ENCODE results near the gene ZNF169. TPM values are rescaled to one million over a fixed set of nuclear protein-coding genes. Genes with fewer than 3 reads are reported as not detected.
"Not testable (repeated sequence)": the region's sequence is repeated elsewhere in the genome, so short reads cannot be mapped to it uniquely, and the experiment has no call there.

ZNF169 gene
- total and polyA plus RNA-seq, 2 donors (not counting 3 experiments of a cell fraction or from before 2014, with no cell fraction given), result 5.4 to 7.7 TPM

DNA sequence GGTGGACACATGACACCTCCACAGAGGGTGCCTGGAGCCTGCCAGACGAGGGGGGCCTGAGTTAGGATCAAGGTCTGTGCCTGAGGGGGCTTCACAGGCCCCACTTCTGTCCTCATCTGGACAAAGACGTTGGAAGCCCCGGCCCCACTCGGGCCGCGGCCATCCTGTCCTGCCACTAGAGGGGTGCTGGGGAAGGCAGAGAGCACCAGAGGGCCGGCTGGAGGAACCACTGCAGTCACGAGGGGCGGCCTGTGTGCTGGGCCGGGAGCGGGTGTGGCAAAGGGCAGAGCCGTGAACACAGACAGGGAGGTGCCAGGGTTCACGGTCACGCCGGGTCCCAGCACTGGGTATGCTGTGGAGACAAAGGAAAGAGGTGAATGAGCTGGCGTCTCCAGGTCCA is 66.5 kb downstream of the ZNF169 start:
- POLR2A ChIA-PET; H2AFZ ChIP-seq (ENCODE audit: low read depth, low read length); dilution Hi-C loops (cut with MboI; ENCODE audit: extremely low pct_ligation_motif_present, low sequenced_read_pairs); H3K9me1 ChIP-seq (replicated peaks; ENCODE audit: control insufficient read depth, extremely low read depth, insufficient read depth, low read length); intact Hi-C loops (cut with micrococcal nuclease); H3K9ac ChIP-seq (replicated peaks; ENCODE audit: extremely low read depth, insufficient read depth, low read length); H3K27me3 ChIP-seq (ENCODE audit: control insufficient read depth in 2 of 2, insufficient read depth in 2 of 2, low read length in 2 of 2); BruUV-seq (replicated peaks); H4K20me1 ChIP-seq (replicated peaks; ENCODE audit: control insufficient read depth, extremely low read depth, insufficient read depth, low read length); FAIRE-seq; H3K79me2 ChIP-seq (ENCODE audit: control insufficient read depth, insufficient read depth, low read length); H3K9me3 ChIP-seq (replicated peaks; ENCODE audit: control insufficient read depth, insufficient read depth, low read length); CTCF ChIA-PET; H3K4me2 ChIP-seq (ENCODE audit: insufficient read depth, low read length); H3K4me3 ChIP-seq (replicated peaks in 1 of 3; ENCODE audit: insufficient read depth in 1 of 3, low read depth in 1 of 3, low read length in 3 of 3); H3K36me3 ChIP-seq (ENCODE audit: control insufficient read depth in 2 of 2, extremely low read depth in 1 of 2, insufficient read depth in 2 of 2, low read length in 2 of 2); H3K4me1 ChIP-seq (ENCODE audit: control insufficient read depth, extremely low read depth, insufficient read depth, low read length); H3K27ac ChIP-seq (ENCODE audit: insufficient read depth, low read depth, low read length); DNase-seq (ENCODE audit: low read depth, low spot score): not testable (repeated sequence)

- H3K27me3 ChIP-seq (ENCODE audit: control insufficient read depth in 2 of 2, insufficient read depth in 2 of 2, low read length in 2 of 2); H3K9me3 ChIP-seq (replicated peaks; ENCODE audit: control insufficient read depth, insufficient read depth, low read length); H2AFZ ChIP-seq (ENCODE audit: low read depth, low read length); H3K36me3 ChIP-seq (ENCODE audit: control insufficient read depth in 2 of 2, extremely low read depth in 1 of 2, insufficient read depth in 2 of 2, low read length in 2 of 2); H3K4me2 ChIP-seq (ENCODE audit: insufficient read depth, low read length); H3K27ac ChIP-seq (ENCODE audit: insufficient read depth, low read depth, low read length); H3K79me2 ChIP-seq (ENCODE audit: control insufficient read depth, insufficient read depth, low read length); FAIRE-seq; H3K4me3 ChIP-seq (replicated peaks in 1 of 3; ENCODE audit: insufficient read depth in 1 of 3, low read depth in 1 of 3, low read length in 3 of 3); H3K9ac ChIP-seq (replicated peaks; ENCODE audit: extremely low read depth, insufficient read depth, low read length); CTCF ChIA-PET; POLR2A ChIA-PET; intact Hi-C loops (cut with micrococcal nuclease); H3K9me1 ChIP-seq (replicated peaks; ENCODE audit: control insufficient read depth, extremely low read depth, insufficient read depth, low read length); dilution Hi-C loops (cut with MboI; ENCODE audit: extremely low pct_ligation_motif_present, low sequenced_read_pairs); DNase-seq (ENCODE audit: low read depth, low spot score); H3K4me1 ChIP-seq (ENCODE audit: control insufficient read depth, extremely low read depth, insufficient read depth, low read length); H4K20me1 ChIP-seq (replicated peaks; ENCODE audit: control insufficient read depth, extremely low read depth, insufficient read depth, low read length); BruUV-seq (replicated peaks): not testable (repeated sequence)
Measured at GRCh38 chr9:94328544-94328943, 69.4 kb downstream of the ZNF169 start, which contains the start of gene NUTM2F. TSS of gene NUTM2F (minus strand) at chr9:94328644. CDS start at chr9:94328623, 21 bp downstream.

GRCh38 chr9:94336445-94336844 is 77.3 kb downstream of the ZNF169 start:
- H3K9me1 ChIP-seq (replicated peaks; ENCODE audit: control insufficient read depth, extremely low read depth, insufficient read depth, low read length); H3K36me3 ChIP-seq (ENCODE audit: control insufficient read depth in 2 of 2, extremely low read depth in 1 of 2, insufficient read depth in 2 of 2, low read length in 2 of 2); BruUV-seq (replicated peaks); H3K27ac ChIP-seq (ENCODE audit: insufficient read depth, low read depth, low read length); CTCF ChIA-PET; POLR2A ChIA-PET; H3K4me2 ChIP-seq (ENCODE audit: insufficient read depth, low read length); H3K4me1 ChIP-seq (ENCODE audit: control insufficient read depth, extremely low read depth, insufficient read depth, low read length); H4K20me1 ChIP-seq (replicated peaks; ENCODE audit: control insufficient read depth, extremely low read depth, insufficient read depth, low read length); H3K79me2 ChIP-seq (ENCODE audit: control insufficient read depth, insufficient read depth, low read length); H3K9ac ChIP-seq (replicated peaks; ENCODE audit: extremely low read depth, insufficient read depth, low read length); dilution Hi-C loops (cut with MboI; ENCODE audit: extremely low pct_ligation_motif_present, low sequenced_read_pairs); FAIRE-seq; DNase-seq (ENCODE audit: low read depth, low spot score); H3K4me3 ChIP-seq (replicated peaks in 1 of 3; ENCODE audit: insufficient read depth in 1 of 3, low read depth in 1 of 3, low read length in 3 of 3); intact Hi-C loops (cut with micrococcal nuclease); H2AFZ ChIP-seq (ENCODE audit: low read depth, low read length); H3K9me3 ChIP-seq (replicated peaks; ENCODE audit: control insufficient read depth, insufficient read depth, low read length); H3K27me3 ChIP-seq (ENCODE audit: control insufficient read depth in 2 of 2, insufficient read depth in 2 of 2, low read length in 2 of 2): not testable (repeated sequence)

DNA sequence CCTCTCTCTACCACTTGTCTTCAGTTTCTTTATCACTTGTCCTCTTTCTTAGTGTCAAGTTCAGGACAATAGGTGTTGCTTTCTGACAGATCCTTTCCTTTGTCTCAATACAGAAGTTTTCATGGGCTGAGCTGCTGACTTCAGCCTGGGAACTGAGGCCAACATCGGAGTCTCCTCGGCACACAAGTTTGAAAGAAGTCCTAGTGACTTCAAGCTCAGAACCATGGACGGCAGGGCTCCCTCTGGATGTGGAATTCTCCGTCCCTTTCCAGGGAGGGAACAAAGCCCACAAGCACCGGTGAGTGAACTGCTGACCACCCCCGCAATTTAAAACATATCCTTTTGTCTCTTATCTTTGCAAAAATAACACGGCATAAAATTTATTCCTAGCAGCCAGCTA is 79.6 kb downstream of the ZNF169 start:
- H3K4me3 ChIP-seq (replicated peaks in 1 of 3; ENCODE audit: insufficient read depth in 1 of 3, low read depth in 1 of 3, low read length in 3 of 3); H2AFZ ChIP-seq (ENCODE audit: low read depth, low read length); H3K27me3 ChIP-seq (ENCODE audit: control insufficient read depth in 2 of 2, insufficient read depth in 2 of 2, low read length in 2 of 2); H4K20me1 ChIP-seq (replicated peaks; ENCODE audit: control insufficient read depth, extremely low read depth, insufficient read depth, low read length); H3K36me3 ChIP-seq (ENCODE audit: control insufficient read depth in 2 of 2, extremely low read depth in 1 of 2, insufficient read depth in 2 of 2, low read length in 2 of 2); H3K4me1 ChIP-seq (ENCODE audit: control insufficient read depth, extremely low read depth, insufficient read depth, low read length); H3K9me1 ChIP-seq (replicated peaks; ENCODE audit: control insufficient read depth, extremely low read depth, insufficient read depth, low read length); intact Hi-C loops (cut with micrococcal nuclease); H3K4me2 ChIP-seq (ENCODE audit: insufficient read depth, low read length); H3K9me3 ChIP-seq (replicated peaks; ENCODE audit: control insufficient read depth, insufficient read depth, low read length); H3K9ac ChIP-seq (replicated peaks; ENCODE audit: extremely low read depth, insufficient read depth, low read length); H3K79me2 ChIP-seq (ENCODE audit: control insufficient read depth, insufficient read depth, low read length); H3K27ac ChIP-seq (ENCODE audit: insufficient read depth, low read depth, low read length); POLR2A ChIA-PET; FAIRE-seq; BruUV-seq (replicated peaks); CTCF ChIA-PET; DNase-seq (ENCODE audit: low read depth, low spot score); dilution Hi-C loops (cut with MboI; ENCODE audit: extremely low pct_ligation_motif_present, low sequenced_read_pairs): not testable (repeated sequence)

Measured in endothelial cell of umbilical vein (primary cell).